OCI-LY1 (cell line): Measurements from ENCODE around the gene MANBA.
"Not testable (repeated sequence)": the region's sequence is repeated elsewhere in the genome, so short reads cannot be mapped to it uniquely, and the experiment has no call there.

Source experiments
- CTCF ChIP-seq: fragments of 200-600 bp; sonication (generic), shearing (Covaris generic); IDR thresholded peaks from 2 replicates; pipeline ENCODE4 v1.5.1; 2017; ENCODE audit warnings: mild to moderate bottlenecking, antibody characterized with exemption, low read length, moderate library complexity, mixed read lengths
- EZH2 ChIP-seq: fragments of 200-600 bp; sonication (generic), shearing (Covaris generic); IDR thresholded peaks from 2 replicates; pipeline ENCODE4 v1.8.0; 2017; ENCODE audit warnings: borderline replicate concordance, mixed run types, mild to moderate bottlenecking, antibody characterized with exemption, low read length, moderate library complexity, mixed read lengths

GRCh38 chr4:102738802-102739201, 22.0 kb downstream of the MANBA start:
- TF ChIP-seq CTCF, EZH2: not testable (repeated sequence)
